Measurements from ENCODE around the gene EXOSC10. TPM values are rescaled to one million over a fixed set of nuclear protein-coding genes. Genes with fewer than 3 reads are reported as not detected.
"Not testable (repeated sequence)": the region's sequence is repeated elsewhere in the genome, so short reads cannot be mapped to it uniquely, and the experiment has no call there.

Gene EXOSC10
- total and polyA plus RNA-seq, 2 of the 4 experiments (the other 2 are of a cell fraction), result 64.5 to 66.0 TPM

DNA sequence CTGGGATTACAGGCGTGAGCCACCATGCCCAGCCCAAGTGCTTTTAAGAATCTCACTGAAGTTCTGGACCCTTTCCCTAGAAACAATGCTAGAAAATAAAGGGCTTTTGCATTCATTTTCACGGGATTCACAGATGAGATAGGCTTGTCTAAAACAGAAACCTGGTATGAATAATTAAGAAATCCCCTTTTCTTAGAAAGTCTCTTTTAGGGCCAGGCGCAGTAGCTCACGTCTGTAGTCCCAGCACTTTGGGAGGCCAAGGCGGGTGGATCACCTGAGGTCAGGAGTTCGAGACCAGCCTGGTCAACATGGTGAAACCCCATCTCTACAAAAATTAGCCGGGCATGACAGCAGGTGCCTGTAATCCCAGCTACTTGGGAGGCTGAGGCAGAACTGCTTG is 26.3 kb downstream of the EXOSC10 start:
- H4K20me1 ChIP-seq (ENCODE audit: insufficient read depth, low read length); ATAC-seq (ENCODE audit: low read depth); H2BK5ac ChIP-seq (ENCODE audit: low read depth, low read length, poor library complexity, severe bottlenecking); H3K4me2 ChIP-seq (ENCODE audit: low read depth, low read length); H4K8ac ChIP-seq (ENCODE audit: low read depth in 2 of 2, low read length in 2 of 2); H3K9me3 ChIP-seq (ENCODE audit: control insufficient read depth, insufficient read depth, low read length); H3K56ac ChIP-seq (ENCODE audit: extremely low read depth, insufficient read depth, low read length); CTCF ChIA-PET; H3K4me1 ChIP-seq (ENCODE audit: control insufficient read depth, insufficient read depth, low read length); H2BK120ac ChIP-seq (ENCODE audit: low read depth, low read length); H3K9ac ChIP-seq (ENCODE audit: low read depth, low read length); H3K79me1 ChIP-seq (ENCODE audit: low read depth in 1 of 2, low read length in 2 of 2); DNase-seq; H3K4ac ChIP-seq (ENCODE audit: low read depth, low read length); H2BK15ac ChIP-seq (ENCODE audit: low read depth, low read length); H2AK5ac ChIP-seq (ENCODE audit: low read depth, low read length); H2BK20ac ChIP-seq (ENCODE audit: low read depth, low read length); H3K4me3 ChIP-seq (ENCODE audit: insufficient read depth, low read depth, low read length); H2AFZ ChIP-seq (replicated peaks; ENCODE audit: low read length, poor library complexity); H4K91ac ChIP-seq (ENCODE audit: insufficient read depth, low read depth, low read length); intact Hi-C loops (cut with micrococcal nuclease); H3K9me1 ChIP-seq (ENCODE audit: insufficient read depth, low read length); H3K27ac ChIP-seq (ENCODE audit: insufficient read depth, low read length); in situ Hi-C loops (cut with MboI; ENCODE audit: low sequenced_read_pairs); H3K27me3 ChIP-seq (ENCODE audit: control insufficient read depth, insufficient read depth, low read length); H4K5ac ChIP-seq (ENCODE audit: low read depth, low read length); H3K18ac ChIP-seq (ENCODE audit: low read depth, low read length); BruUV-seq (replicated peaks); H3K23ac ChIP-seq (ENCODE audit: low read depth, low read length); POLR2A ChIA-PET (ENCODE audit: unreplicated experiment); dilution Hi-C loops (cut with HindIII; ENCODE audit: low sequenced_read_pairs, unreplicated experiment); H3K14ac ChIP-seq (replicated peaks; ENCODE audit: low read depth, low read length); H2AK9ac ChIP-seq (replicated peaks; ENCODE audit: low read depth, low read length, poor library complexity): not testable (repeated sequence)
- no CpG with 5 or more reads among the region's 7 CpGs for WGBS, 2 experiments (ENCODE audit: extremely low coverage in 2 of 2, insufficient read length in 1 of 2)
- peaks cover 72% of the 10 kb centered on the region for H3K36me3 ChIP-seq (ENCODE audit: control insufficient read depth, insufficient read depth, low read length)

Measured in IMR-90 (cell line).